NOMO-1 (cell line): ENCODE results near the gene CHRNG.
"Not testable (repeated sequence)": the region's sequence is repeated elsewhere in the genome, so short reads cannot be mapped to it uniquely, and the experiment has no call there.

Experiments
- DNase-seq, 2 experiments: peaks; one replicate each; lab custom pipeline; 2025; ENCODE audit not compliant: unreplicated experiment in 2 of 2; lab: John Stamatoyannopoulos, UW

Gene CHRNG

GRCh38 chr2:232526372-232526941, 13.0 kb upstream of the CHRNG start:
- no peak for DNase-seq

- no peak for DNase-seq
Measured at GRCh38 chr2:232527905-232528470, 11.5 kb upstream of the CHRNG start.

- no peak for DNase-seq
Measured at GRCh38 chr2:232528746-232529460, 10.6 kb upstream of the CHRNG start.

GRCh38 chr2:232529806-232530547, 9.5 kb upstream of the CHRNG start:
- DNase-seq: no peak

- no peak for DNase-seq
Measured at GRCh38 chr2:232530626-232531260, 8.7 kb upstream of the CHRNG start.

GRCh38 chr2:232532419-232532818, 7.1 kb upstream of the CHRNG start:
- DNase-seq: no peak

GRCh38 chr2:232532821-232533220, 6.7 kb upstream of the CHRNG start:
- DNase-seq: not testable (repeated sequence)

- DNase-seq: no peak
Measured at GRCh38 chr2:232533944-232534710, 5.4 kb upstream of the CHRNG start.

- no peak for DNase-seq
Measured at GRCh38 chr2:232534940-232535651, 4.4 kb upstream of the CHRNG start.

GRCh38 chr2:232535761-232536530, 3.5 kb upstream of the CHRNG start:
- DNase-seq: no peak

- DNase-seq: no peak
Measured at GRCh38 chr2:232537079-232537478, 2.4 kb upstream of the CHRNG start.

- no peak for DNase-seq
Measured at GRCh38 chr2:232537499-232537898, 2.0 kb upstream of the CHRNG start.

- no peak for DNase-seq
Measured at GRCh38 chr2:232538671-232539070, 821 bp upstream of the CHRNG start.

- DNase-seq: no peak
Measured at GRCh38 chr2:232540441-232541041, 1.0 kb downstream of the CHRNG start.

GRCh38 chr2:232541195-232541960, 1.9 kb downstream of the CHRNG start:
- no peak for DNase-seq

- no peak for DNase-seq
Measured at GRCh38 chr2:232541961-232542714, 2.6 kb downstream of the CHRNG start.
